ENCODE results near the gene IMPG2. TPM values are rescaled to one million over a fixed set of nuclear protein-coding genes. Genes with fewer than 3 reads are reported as not detected.

The IMPG2 gene
- total RNA-seq, 1 experiment from 2014 or later = under 0.01 TPM

DNA sequence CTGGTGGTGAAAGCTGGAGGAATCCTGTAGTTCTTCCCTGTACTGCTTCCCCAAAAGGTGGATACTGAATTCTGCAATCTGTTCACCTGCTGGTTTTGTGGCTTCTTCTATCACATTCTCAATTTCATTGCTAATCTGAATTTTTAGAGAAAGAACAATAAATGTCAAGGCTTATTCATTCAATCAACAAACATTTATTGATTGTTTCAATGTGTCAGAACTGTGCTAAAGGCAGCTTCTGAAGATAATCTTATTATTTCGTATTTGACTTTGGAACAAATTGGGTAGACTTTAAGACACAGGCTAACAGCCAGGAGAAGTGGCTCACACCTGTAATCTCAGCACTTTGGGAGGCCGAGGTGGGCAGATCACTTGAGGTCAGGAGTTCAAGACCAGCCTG, 46.8 kb downstream of the IMPG2 start:
- DNase-seq (ENCODE audit: low read depth) = no peak

DNA sequence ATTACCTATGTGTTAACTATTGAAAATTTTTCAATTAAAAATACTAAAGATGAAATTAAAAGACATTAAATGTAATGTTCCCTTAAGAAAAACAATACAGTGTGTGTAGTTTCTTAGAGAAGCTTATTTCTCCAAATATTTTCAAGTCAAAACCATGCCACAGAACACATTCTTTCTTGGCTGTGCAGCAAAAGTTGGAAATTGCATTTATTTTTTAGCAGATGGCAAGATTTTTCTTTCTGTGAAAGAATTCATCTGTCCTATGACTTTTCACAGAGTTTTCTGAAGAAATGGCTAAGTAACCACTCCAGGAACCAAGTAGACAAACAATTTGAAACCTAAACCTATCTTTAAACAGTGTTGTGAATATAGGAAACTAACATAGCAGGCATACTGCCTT, 47.2 kb downstream of the IMPG2 start:
- no peak for DNase-seq (ENCODE audit: low read depth)

DNA sequence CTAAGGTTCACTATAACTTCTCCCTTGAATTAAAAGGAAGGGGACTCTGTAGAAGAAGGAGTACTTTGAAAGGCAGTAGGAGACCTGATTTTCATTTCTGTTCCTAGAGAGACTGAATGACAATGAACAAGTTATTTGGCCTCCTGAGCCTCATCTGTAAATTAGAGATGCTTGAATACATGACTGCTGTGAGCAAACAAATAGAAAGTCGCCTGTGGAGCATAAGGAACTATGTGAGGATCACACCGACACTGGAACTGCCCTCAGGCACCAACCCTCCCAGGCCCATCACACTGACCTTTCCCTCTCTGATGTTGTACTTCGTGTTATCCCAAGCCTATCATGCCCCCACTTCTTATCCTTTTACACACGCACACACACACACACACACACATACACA, 48.6 kb downstream of the IMPG2 start:
- DNase-seq (ENCODE audit: low read depth) = no peak

DNA sequence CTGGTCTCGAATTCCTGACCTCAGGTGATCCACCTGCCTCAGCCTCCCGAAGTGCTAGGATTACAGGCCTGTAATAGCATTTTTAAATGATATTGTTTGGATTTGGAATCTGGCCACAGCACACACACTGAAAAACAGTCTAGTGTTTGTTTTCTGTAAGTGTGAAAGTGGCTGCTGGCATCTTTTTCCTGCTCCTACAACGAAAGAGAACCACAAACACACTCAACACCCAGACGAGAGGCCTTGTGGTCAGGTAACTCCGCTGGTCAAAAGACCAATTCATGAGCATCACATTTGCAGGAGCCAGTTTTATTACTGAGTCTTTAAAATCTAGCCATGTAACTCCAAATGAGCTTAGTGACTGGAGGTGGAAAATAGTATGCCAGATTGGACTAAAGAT, 50.2 kb downstream of the IMPG2 start:
- DNase-seq (ENCODE audit: low read depth) = no peak

DNA sequence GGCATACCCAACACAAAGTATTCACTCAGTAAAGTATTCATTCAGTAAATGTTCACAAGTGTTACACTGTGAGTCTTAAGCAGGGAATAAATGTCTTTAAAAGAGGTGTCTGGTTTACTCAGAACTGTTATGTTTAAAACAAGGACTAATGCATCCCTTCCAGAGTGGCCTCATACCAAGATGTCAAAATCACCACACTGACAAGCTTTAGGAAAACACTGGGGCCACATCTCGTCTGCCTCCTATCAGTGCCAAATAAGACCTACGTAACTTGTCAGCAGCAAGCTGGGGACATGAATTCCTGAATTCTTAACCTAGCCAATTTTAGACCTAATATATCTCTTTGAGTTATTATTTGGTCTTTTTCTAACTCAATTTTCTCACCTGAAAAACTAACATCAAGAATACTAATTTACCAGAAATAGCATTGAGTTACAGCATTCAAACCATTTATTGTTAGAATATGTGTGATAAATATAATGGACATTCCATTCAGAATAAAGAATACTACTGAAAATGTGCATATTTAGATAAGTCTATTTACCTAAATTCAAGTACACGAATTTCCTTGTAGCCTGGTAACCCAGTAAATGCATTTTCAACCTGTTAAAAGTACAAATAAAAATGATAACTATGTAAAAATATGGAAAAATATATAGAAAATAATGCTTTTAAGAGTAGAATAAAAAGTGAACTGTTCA, 51.3 kb downstream of the IMPG2 start:
- no peak for DNase-seq (ENCODE audit: low read depth)

DNA sequence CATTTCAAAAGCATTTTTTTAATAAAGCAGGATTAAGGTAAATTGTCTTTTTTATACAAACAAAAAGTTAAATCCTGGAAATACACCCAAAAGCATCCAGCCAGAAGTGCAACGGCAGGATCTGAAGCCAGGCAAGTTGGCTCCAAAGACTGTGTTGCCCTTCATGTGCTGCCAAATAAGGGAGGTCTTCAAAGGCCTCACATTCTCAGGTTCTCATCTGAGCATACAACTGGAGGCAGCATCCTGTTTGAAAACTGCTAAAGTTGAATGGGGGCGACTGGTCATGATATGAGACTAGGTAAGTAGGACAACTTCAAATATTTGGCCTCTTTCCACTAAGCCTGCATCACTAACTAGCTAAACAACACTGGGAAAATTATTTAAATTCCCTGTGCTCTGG, 52.2 kb downstream of the IMPG2 start:
- no peak for DNase-seq (ENCODE audit: low read depth)

DNA sequence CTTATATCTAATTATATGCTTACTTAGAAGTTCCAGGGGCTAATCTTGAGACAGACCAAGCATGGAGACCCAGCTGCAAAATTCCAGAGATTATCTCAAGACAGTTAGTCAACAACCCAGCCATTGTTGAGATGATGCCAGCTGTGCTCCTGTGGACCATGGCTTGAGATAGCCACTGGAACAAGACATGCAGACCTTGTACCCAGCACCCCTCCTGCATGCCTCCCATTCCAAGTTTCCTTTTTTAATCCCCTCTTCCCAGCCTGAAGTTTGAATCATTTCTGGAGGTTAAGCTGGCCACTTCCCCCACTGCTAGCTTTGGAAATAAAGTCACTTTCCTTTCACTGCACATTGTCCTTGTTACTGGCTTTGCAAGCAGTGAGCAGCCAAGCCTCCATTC, 53.8 kb downstream of the IMPG2 start:
- DNase-seq (ENCODE audit: low read depth) = no peak

DNA sequence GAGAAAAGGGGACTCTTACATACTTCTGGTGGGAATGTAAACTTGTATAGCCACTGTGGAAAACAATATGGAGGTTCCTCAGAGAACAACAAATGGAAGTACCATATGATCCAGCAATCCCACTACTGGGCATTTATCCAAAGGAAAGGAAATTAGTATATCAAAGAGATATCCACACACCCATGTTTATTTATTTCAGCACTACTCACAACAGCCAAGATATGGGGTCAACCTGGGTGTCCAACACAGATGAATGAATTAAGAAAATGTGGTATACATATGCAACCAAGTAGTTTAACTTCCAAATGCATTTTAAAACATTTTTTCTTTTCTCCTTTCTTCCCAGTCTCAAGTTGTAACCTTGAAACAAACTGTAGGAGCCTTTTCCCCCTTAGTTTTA, 54.3 kb downstream of the IMPG2 start:
- DNase-seq (ENCODE audit: low read depth) = no peak

DNA sequence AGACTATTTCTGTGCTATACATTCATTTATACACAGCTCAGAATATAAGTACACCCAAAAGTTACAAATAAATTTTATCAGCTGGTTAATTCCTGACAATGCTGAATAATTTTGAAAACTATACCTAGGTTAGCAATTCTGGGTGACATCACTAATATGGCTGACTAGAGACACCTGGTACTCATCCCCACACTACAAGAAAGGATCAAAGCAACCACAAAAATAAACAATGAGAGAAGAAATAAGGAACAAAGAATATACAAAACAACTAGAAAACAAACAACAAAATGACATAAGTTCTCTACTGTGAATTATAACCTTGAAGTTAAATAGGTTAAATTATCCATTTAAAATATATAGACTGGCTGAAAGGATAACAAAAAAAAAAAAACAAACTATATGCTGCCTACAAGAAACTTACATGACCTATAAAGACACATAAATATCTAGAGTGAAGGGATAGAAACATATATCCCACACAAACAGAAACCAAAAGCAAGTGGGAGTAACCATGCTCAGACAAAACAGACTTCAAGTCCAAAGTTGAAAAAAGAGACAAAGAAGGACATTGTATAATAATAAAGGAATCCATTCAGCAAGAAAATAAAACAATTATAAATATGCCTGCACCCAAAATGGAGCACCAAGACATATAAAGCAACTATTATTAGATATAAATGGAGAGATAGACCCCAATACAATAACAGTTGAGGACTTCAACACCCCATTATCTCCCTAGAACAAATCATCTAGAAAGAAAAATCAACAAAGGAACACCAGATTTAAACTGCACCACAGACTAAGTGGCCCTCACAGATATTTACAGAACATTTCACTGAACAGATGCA, 57.8 kb downstream of the IMPG2 start:
- no peak for DNase-seq (ENCODE audit: low read depth)

DNA sequence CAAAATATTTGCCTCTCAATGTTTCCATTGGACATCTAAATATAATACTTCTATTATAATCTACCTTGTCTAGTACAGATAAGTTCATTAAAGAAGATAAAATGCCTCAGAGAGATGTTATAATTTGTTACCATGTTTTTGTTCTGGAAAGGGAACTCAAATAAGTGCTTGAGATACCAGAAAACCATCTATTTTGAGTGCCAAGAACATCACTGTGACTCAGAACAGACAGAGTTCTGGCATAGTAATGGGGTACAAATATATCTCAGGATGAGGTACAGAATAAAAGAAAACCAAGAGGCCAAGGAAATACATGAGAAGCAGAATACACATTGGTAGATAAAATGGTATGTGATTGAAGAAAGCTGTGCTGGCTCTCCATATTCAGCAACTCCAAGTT, 58.9 kb downstream of the IMPG2 start:
- no peak for DNase-seq (ENCODE audit: low read depth)

DNA sequence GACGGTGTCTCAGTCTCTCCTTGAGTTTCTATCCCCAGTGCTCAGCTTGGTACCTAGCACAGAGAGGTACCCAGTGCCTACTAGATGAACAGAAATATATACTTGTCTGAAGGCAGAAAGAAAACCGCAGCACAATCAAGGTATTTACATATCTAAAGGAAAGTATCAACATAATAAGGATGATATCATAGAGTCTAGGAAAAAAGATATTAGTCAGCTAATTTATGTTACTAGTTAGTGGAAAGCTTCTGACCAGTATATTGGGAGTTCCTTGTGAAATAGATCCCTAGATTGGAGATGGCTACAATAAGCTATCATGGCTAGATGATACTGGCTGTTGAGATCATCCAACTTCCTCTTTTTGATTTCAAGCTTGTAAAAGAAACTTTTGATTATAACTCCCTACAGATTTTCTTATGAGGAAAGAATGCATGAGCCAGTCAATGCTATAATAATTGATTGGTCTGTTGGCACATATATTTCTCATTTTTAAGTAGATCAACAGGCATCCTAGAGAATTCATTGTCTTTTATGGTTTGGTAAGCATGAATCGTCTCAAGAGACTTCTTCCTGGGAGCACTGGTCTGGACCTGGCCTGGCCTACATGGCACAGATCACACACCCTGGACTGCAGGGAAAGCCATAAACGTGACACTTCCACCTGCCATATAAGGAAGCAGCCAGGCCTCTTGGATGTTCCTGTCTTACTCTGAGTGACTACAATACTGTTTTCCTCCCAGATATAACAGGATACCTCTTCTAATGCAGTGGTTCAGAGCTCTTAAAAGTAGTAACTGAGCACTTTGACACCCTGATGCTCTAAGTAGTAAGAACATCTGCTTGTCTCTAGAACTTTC, 60.7 kb downstream of the IMPG2 start:
- no peak for DNase-seq (ENCODE audit: low read depth)

DNA sequence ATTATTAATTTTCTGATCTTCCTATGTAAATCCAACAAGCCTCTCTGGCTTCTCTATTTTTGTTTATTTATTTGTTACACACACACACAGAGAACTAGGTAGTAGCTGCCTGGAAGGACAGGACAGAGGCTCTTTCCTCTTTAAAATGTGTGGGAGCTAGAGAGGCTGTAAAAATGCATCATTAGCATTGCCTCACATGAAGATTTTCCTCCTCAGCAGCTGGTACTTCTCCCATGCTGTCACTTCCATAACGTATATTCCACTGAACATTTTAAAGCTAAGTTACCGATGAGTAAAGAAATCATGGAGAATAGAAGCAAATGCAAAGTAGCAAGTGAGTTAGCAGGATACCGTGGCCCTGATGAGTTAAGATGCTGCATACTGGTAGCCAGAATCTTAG, 63.9 kb downstream of the IMPG2 start:
- no peak for DNase-seq (ENCODE audit: low read depth)

DNA sequence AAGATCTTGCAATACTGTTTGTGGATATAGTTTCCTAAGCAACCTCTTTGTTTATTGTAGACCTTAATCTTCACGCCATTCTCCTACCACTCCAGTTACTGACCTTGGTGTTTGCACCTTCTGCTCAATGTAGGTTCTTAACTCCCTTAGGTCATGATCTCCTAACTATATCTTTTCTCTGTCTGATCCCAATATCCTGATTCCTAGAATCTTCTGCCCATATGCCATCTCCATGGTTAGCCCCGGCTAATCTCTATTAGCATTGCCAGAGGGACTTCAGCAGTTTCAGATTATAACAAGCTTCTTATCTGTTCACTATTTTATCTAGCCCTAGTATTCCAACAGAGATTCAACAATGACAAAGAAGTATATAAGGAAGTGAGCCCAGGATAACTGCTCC, 64.9 kb downstream of the IMPG2 start:
- no peak for DNase-seq (ENCODE audit: low read depth)

DNA sequence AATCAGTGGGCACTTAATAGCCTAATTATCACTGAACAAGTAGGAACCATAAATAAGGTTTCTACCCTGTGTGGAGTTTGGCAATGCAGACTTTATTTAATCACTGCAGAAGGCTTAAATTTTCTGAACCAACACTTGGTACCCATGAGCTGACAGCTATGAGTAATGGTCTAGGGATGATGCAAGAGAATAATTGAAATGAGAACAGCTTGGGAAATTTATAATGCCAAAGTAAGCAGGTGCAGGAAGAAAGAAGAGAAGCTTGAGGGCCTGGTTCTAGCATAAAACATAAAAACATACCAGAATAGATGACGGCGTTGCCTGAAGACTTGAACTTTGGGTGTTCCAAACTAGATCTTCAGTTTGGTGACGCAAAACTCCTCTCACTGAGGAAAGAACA, 67.0 kb downstream of the IMPG2 start:
- DNase-seq (ENCODE audit: low read depth) = no peak

DNA sequence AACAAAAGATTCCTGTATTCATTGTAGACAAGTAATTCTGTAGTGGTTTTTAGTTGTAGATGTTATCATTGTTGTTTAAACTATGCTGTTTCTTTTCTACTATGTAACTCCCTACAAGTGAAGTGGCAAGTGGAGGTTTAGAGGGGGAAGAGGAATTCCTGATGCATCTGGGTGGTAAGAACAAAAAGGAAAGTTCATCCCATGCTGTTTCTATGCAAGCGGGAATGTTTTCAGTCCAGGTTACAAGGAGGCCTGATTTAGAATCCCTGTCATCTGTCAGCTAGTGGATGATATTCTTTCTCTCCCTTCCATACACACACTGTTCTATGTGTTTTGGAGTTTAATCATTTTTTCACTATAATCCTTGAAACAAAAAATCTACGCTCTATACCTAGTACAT, 67.4 kb downstream of the IMPG2 start:
- no peak for DNase-seq (ENCODE audit: low read depth)

DNA sequence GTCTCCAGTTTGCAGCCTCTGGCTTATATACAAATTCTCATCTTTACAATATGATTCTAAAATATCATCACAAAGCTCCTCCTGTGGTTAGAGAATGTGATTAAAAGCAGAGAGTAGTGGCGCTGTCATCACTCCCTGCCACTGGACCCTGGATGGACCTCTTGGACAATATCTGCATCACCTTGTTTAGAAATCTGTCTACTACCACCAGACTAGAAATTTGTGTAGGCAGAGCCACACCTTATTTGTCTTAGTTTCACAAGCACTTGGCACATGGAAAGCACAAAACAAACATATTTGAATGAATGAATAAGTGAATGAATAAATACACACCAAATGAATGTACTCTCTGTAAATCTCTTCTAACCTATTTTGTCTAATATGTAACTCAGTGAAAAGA, 68.1 kb downstream of the IMPG2 start:
- DNase-seq (ENCODE audit: low read depth) = no peak

DNA sequence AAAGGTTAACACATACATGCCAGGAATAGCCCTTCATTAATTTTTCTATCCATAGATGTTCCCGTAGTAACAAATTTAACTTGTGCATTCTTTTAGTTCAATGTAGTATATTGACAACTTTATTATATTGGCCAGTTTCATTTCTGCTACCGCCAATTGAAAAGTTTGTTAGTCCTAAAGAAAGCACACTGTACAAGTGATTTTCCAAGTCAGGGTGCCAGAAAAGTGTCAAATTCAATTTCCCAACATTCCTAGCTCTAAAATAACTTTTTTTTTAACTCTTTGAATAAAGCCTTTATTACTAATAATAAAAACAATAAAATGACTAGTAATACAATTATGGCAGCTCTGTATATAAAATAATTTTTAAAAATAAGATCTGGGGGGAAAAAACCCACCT, 68.9 kb downstream of the IMPG2 start:
- no peak for DNase-seq (ENCODE audit: low read depth)

DNA sequence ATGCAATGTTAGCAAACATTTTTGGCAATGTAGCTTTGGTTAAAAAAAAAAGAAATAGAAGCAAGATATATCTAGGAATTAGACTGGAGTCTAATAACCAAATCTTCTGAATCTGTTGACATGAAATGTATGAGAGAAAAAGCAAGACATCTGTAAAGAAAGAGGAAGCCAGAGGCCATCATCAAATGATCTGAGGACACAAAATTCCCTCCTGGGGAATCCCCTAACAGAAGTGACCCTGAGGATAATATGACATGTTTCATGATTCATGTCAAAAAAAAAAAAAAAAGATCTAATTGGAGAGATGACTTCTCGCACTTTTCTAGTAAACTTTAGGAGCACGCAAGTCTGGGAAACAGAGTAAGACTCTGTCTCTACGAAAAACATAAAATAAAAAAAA, 70.9 kb downstream of the IMPG2 start:
- DNase-seq (ENCODE audit: low read depth) = no peak

DNA sequence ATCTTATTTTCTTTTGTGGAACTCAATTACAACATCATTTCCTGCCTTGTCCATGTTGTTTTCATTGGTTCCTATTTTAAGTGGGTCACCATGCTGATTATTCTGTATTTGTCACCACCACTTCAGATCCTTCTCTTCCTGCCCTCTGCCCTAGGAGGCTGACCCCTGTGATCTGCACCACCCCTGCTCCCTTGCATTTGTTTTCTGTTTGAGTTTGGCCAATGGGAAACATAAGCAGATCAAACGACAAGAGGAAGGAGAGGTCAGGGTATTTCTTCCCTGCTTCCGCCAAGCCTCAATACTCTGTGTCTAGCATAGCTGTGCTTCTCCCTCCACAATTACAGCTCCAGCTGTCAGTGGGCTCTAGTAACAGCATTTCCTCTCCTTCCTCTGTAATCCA, 71.6 kb downstream of the IMPG2 start:
- DNase-seq (ENCODE audit: low read depth) = no peak

DNA sequence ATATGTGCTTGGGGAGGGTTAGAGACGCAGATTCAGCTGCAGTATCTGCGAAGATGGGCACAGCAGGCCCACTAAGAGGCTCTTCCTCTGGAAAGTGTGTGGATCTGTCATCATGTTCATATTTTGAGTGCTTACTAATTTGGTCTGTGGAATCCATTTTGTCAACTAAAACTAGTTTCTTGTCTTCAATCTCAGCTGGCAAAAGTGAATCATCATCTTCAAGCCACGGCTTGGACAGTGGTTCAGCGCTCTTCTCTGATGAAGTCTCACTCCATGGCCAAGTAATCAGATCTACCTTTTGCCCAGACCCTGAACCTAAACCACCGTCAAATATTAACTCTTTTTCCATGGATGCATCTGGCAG, 76.2 kb downstream of the IMPG2 start:
- DNase-seq (ENCODE audit: low read depth) = no peak

DNA sequence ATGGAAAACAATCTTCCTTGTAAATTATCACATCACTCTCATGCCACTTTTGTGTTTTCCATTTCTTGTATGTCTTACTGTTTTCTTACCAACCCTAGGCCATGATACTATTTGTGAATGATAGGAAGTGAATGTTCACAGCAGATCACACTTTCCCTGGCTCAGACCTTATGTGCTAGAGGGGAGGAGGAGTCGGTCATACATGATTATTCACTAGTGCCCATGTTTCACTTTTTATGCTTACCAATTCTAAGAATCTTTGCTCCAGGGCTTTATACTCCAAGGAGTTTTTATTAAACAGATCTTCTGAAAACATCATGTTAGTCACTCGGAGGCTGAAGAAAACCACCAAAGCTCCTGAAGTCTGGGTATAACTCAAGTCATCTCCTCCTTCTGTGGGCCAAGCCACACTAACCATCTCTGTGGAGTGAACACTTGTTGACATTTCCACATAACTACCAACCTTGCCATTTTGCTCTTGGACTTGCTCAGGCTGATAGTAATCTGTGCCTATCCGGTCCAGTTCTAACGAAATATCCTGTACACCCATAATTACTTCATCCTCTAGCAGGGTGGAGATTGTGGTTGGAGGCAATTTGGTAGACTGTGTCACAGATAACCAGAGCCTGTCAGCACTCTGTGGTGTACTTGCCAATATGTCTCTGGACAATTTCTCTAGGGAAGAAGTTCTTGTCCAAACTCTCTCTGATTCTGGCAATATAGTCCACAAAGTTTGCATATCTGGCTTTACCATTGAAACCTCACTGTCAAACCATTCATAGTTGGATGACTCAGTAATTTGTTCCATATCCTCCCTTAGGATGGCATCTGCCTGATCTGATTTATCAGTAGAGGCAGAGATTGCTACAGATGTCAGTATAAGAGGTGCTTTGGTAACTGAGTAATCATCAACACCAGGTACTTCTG, 76.8 kb downstream of the IMPG2 start:
- peak; percentile 34 for DNase-seq (ENCODE audit: low read depth)

Data from M059J (cell line).